ACHN (cell line): ENCODE results near the gene SLC4A4.
A peak's percentile ranks its signal among the peaks of the same experiment; 100 is the strongest.

Experiments used
- DNase-seq: peaks from one replicate; pipeline ENCODE4 v3.0.0-alpha.2; 2015
- in situ Hi-C: cut with HindIII; loops from 2 replicates; pipeline ENCODE4 v1.10.0; 2017; ENCODE audit warnings: low sequenced_read_pairs, low pct_ligation_motif_present, low pct_unique_long_range_greater_than_20kb

The SLC4A4 gene

DNA sequence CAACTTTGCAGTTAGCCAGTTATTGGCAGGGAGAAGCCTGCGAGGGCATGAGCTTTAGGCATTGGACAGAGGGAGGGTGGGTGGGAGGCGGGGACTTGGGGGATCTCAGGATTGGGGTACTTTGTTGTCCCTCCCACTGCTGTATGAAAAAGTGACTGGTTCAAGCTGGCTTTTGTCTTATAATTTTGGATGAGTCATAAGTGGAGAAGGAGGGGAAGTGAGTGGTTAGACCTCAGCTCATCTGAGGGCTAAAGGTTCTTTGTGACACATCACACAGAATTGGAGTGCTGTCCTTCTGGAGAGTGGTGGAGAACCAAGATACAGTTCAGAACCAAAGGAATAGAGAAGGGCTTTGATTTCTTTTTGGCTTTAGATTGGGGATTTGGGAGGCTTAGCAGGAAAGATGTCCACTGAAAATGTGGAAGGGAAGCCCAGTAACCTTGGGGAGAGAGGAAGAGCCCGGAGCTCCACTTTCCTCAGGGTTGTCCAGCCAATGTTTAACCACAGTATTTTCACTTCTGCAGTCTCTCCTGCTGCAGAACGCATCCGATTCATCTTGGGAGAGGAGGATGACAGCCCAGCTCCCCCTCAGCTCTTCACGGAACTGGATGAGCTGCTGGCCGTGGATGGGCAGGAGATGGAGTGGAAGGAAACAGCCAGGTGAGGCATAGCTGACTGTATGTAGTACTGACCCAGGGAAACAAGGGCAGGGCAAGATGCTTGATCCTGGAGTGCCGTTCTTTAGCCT lies at the start of gene SLC4A4:
TSS of gene SLC4A4 (plus strand) at position 175 of the 748 bp plus-strand sequence.
- DNase-seq: peak; percentile 94
- in situ Hi-C loops: no loop called here

DNA sequence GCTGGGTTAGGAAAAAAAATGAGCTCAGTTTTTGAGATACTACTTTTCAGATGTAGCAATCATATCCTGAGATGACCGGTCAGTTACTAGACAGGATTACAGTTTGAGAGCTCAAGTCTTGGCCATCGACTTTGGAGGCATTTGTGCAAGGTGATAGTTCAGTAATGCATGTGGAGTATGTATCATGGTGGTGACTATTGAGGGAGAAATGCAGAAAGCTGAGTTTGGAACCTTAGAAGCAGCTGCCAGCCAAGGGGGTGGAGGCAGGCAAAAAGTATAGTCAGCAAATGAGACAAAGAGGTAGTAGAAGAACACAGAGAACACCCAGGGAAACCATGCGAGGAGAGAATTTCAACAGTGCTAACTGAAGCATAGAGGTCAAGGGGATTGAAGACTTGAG lies 48.7 kb upstream of the SLC4A4 start:
- DNase-seq: peak; percentile 93
- in situ Hi-C loops: no loop called here

DNA sequence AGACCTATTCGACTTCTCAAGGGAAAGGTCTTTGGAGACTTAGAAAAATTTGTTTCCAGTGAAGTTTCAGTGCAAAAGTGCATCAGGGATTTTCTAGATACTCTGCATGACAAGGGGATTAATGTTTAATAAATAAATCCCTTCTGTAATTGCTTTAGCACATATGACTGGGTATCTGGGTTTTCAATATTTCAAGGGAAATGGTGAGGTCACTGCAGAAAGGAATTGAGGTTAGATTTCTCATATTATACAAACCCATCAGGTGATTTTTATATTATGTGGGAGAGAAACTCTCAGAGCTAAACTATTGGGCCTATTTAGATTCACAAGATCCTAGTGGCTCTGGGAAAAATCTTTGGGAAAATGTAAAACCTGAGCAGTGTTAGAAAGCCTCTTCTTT lies 48.3 kb upstream of the SLC4A4 start:
- DNase-seq: no peak
- in situ Hi-C loops: no loop called here

DNA sequence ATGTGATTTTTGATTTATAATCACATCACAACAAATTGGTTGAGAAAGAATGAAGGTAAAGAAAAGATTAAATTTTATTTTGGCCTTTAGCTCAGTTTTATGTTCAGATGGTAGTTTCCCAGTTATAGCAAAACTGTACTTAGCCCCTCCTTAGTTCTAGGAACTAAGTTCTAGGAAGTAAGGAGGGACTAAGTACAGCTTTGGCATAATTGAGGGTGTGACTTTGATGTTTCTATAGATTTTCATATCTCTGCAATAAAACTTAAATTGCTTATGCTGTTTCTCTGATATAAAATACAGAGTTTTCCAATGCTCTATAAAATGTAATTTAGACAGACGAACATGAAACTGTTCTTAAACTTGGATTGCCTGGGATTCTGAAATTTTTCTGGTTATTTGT lies 46.6 kb upstream of the SLC4A4 start:
- in situ Hi-C loops: no loop called here
- no peak for DNase-seq

DNA sequence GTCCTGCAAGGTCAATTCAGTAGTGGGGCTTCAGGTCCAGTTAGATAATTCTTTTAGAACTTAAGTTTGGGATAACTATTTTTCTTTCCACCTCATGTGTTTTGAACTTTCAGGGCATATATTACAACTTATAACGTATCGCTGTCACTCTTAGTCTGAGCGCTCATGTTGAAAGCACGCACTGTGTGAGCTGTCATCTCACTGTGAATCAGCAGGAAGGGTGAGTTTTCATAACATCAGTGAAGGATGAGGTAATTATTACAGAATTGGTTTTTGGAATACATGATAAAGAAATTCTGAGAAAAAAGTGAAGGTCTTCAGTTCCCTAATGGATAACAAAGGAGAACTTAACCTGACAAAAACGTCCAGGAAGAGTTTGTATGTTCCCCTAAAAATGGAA lies 45.1 kb upstream of the SLC4A4 start:
- peak; percentile 68 for DNase-seq
- in situ Hi-C loops: no loop called here

DNA sequence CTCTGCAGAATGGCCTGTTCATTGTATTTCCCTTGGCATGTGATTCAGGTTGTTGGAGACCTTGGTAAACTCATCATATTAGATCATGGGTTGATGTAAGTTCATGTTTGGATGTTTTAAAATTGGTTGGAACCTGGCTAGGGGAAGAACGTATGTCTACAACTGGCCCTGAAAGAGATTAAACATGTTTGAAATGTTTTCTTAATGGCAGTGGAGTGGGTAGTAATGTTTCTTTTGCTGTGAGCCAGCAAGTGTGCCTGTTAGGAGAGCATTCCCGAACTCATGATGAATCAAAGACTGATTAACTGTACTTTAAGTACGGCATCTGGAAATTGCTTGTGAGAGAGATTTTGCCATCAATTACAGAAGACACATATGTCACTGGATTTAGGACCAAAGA lies 44.5 kb upstream of the SLC4A4 start:
- peak; percentile 24 for DNase-seq
- in situ Hi-C loops: no loop called here

DNA sequence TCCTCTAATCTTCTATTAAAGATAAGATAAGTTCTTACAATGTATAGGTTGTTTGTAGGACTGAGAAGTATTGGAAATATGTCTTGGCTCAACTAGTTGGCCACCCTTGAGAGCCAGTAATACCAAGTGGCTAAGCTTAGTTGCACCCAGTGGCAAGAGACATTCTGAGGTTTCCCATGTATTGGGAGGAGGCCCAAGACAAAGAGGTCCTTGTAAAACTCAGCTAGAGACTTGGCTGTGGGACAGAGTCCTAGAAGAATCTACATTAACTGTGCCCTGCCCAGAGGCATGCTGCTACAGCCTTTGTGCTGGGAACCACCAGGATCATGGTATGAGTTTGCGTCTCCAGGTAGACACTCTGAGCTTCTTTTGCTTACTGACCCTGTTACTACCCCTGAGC lies 41.9 kb upstream of the SLC4A4 start:
- in situ Hi-C loops: no loop called here
- DNase-seq: no peak

DNA sequence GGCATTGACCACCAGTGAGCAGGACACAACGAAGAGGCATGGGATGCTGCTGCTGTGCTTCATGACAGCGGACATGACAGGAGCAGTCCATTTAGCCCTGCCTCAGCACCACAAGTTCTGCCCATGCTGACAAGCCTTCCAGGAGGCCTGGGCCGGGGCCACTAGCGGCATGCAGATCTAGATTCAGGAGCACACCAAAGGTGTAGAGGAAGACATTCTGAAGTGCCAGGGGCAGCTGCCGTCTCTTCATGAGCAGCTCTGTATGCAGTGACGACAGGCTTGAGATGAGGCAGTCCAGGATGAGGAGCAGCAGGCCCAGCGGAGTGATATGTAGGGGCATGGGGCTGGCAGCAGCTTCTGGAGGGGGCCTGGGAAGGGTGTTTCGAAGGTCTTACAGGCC lies 38.5 kb upstream of the SLC4A4 start:
- in situ Hi-C loops: no loop called here
- DNase-seq: no peak

DNA sequence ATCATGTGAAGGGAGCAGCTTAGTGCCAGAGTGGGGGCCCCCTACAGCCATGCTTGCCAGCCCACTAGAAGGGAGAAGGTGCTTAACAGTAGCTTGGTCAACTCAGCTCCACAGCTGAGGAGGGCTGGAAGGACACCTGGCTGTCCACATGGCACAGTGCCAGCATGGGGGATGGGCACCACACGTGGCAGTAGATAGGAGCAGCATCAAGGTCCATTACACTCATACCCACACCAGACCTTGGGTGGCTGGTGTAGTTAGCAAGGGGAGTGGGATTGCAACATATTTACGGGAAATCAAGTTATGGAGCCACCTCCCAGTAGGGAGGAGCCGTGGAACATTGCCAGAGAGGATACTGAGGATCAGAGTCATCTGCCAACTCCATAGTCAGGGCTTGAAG lies 37.9 kb upstream of the SLC4A4 start:
- in situ Hi-C loops: no loop called here
- DNase-seq: no peak

DNA sequence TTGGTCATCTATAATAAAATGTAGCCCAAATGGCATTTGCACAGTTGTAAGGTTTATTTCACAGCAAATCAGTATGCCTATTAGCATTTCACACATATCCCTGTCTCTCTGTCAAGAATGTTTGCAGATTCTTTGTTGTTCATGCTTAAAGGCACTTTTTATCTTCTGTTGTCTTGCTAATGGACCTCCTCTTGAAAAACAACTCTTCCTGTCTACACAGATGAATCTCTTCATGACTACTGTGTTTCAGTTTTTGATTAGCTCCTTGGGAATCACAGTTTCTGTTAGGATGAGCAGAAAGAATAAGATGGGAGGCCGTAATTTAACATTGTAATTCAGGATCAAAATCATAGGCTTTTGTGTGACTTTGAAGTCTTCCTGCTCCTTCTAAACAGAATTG lies 35.5 kb upstream of the SLC4A4 start:
- no peak for DNase-seq
- in situ Hi-C loops: no loop called here

DNA sequence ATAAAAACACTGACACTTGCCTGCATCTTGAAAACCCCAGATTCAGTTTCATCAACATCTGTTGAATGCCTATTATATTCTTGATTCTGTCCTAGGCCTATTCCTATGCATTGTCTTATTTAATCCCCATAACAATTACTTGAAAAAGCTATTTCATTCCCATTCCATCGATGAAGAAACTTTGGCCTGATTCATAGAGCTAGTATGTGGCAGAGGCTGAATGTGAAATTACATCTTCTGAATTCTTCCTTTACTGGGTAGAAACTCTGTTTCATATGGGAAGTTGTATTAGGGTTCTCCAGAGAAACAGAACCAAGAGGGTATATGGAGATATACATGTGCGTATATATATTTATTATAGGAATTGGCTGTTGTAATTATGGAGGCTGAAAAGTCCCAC lies 35.0 kb upstream of the SLC4A4 start:
- in situ Hi-C loops: no loop called here

DNA sequence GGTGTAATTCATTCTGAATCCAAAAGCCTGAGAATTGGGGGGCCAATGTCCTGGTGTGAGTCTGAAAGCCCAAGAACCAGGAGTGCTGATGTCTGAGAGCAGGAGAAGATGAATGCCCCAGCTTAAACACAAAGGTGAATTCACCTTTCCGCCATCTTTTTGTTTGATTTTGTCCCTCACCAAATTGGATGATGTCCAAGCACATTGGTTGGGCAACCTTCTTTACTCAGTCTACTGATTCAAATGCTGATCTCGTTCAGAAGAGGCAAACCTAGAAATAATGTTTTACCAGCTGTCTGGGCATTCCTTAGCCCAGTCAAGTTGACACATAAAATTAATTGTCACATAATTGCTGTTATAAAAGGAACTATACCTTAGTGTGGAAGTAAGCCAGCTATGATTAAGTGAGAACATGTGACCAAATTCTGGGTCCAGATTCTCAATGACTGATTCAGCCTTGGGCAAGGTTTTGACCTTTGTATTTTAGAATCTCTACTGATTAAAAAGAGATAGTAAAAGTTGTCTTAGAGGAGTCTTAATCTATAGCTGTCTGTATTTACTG lies 34.5 kb upstream of the SLC4A4 start:
- DNase-seq: no peak
- in situ Hi-C loops: no loop called here

More for the DNA sequence above, 35.0 kb upstream of the SLC4A4 start:
- no peak for DNase-seq

DNA sequence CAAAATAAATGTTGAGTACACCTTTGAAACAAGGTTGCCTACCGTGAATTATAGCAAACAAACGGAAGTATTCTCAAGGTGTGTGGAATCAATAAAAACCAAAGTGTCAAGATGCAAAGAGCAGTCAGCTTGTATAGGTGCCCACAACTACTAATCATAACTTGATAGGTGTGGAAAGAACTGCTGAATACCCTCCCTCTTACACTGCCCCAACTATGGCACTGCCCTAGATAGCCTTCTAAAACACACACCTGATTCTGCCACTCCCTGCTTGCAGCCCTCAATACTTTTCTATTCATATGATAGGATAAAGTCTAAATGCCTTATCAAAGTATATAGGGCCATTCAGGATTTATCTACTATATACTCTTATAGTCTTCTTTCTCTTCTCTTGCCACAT lies 31.1 kb upstream of the SLC4A4 start:
- in situ Hi-C loops: no loop called here
- no peak for DNase-seq

DNA sequence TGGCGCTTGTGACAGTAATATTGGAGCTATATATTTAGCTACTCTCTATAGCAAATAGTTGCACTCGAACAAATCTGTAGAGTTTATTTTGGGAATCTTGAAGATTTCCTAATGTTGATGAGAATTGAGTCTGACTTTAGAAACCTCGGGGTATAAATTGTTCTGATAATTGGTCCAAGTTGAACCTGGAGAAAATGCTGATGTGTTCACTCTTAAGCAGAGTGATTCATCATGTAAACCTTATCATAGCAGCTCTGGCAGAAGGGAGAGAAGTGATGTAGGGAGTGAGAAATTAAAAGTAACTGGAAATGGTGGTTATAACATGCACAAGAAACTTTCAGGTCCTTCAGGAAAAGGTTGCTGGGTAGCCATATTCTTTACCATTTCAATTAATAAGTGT lies 16.4 kb upstream of the SLC4A4 start:
- in situ Hi-C loops: no loop called here
- DNase-seq: no peak

DNA sequence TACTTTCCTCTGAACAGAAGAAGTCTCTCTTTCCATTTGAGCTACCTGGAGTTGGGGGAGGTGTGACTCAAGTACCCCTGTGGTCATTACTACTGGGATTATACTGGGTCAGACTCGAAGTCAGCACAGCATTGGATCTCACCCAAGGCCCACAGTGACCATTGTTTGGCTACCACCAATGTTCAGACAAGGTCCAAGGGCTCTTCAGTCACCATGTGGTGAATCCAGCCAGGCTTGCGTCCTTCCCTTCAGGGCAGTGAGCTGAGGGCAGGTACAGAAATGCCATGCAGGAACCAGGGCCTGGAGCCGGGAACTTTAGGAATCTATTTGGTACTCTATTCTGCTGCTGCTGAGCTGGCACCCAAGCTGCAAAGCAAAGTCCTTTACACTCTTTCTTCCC lies 5.5 kb upstream of the SLC4A4 start:
- DNase-seq: no peak
- in situ Hi-C loops: no loop called here

DNA sequence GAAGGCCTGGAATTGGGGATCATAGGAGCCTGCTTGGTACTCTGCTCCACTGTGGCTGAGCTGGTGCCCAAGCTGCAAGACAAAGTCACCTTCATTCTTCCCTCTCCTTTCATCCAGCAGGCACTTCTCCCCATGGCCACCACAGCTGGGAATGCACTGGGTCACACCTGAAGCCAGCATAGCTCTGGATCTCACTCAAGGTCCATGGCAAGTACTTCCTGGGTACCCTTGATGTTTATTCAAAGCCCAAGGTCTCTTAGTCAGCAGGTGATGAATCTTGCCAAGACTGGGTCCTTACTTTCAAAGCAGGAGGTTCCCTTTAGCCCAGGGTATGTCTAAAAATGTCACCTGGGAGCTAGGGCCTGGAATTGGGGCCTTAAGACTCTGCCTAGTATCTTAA lies 4.9 kb upstream of the SLC4A4 start:
- no peak for DNase-seq
- in situ Hi-C loops: no loop called here

DNA sequence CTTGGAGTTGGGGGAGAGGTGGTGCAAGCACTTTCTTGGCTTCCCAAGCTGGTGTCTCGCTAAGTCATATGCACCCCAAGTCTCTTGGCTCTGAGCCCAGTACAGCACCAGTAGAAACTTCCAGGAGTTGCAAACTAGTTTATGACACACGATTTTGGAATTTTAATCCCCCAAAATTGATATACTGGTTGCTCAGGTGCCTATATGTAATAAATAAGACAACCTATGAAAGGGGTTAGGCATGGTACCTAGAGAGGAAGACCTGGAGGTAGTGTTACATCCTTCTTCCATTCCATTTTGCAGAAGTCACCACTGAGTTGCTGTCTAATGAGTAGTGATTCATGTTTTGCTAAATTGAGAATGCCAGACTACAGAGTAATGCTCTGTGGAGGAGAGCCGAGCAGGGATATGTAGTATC lies 4.3 kb upstream of the SLC4A4 start:
- no peak for DNase-seq
- in situ Hi-C loops: no loop called here

DNA sequence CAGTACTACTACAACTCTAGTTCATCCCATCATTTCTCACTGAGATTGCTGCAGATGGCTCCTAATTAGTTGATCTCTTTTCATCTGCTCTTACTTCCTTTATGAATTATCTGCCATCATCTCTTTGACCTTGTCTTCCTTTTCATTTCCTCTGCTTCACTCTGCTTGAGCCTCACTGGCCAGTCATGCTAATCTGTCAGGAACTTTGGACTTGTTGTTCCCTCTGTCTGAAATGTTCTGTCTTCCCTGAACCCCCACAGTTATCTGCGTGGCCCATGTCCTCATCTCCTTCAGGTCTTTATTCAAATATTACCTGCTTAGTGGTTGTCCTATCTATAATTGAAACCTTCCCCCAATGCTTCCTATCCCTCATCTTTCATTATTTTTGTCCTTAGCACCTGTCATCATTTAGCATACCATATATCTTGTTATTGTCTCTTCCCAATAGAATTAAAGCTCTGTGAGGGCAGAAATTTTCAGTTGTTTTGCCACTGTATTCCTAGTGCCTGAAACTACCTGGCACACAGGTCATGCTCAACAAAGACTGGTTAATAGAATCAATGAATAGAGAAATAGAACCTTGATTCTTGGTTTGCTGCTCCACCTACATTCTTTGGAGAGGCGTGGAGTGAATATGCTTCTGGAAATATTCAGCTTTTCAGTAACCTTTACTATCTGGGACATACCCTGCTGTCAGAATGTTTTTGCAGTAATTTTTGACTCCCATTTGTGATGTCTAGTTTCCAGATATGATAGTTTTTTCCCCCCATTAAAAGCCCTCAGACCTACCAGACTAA lies 5.0 kb downstream of the SLC4A4 start:
- no peak for DNase-seq
- in situ Hi-C loops: no loop called here

DNA sequence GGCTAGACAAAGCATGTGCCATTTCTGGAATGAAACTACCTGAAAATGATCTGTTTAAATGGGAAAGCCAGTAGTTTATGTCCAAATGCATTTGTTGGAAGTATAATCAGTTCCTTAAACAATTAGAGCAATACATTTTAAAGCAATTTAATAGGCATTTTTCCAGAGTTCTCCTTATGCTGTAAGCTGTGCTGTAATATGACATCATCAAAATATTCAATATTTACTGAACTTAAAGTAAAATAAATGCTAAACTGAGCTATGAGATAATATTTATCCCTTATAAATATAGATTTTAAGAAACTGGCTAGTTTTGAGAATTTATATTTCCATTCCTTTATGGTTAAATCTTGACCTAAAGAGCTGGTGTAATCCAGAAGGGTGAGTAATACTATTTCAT lies 7.9 kb downstream of the SLC4A4 start:
- in situ Hi-C loops: no loop called here
- DNase-seq: no peak

DNA sequence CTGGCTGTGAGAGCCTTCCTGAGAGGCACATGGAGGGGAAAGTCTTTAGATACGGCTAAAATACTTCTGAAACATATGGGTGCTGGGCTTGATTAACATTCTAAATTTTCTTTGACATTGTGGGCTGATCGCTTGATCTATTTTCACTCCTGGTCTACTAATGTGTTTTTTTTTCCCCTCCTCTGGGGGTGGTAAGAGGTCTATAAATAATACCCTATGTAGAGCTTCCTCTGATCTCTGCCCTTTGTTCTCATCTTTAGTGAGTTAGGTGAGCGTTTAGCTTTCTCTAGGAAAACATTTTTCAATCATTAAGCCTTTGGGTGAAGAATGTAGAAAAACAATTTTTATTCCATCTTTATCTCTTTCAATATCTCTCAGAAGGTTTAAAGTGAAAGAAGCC lies 9.8 kb downstream of the SLC4A4 start:
- DNase-seq: no peak
- in situ Hi-C loops: no loop called here
